Spinal cord (tissue), 10 donors: ENCODE results near the gene TMOD4. TPM values are rescaled to one million over a fixed set of nuclear protein-coding genes. Genes with fewer than 3 reads are reported as not detected.

Experiments
- DNase-seq, 6 donors: peaks; one replicate each; pipeline versions ENCODE4 v3.0.0 to v3.0.0-alpha.2; 2013 to 2015; ENCODE audit warnings: low spot score in 6 of 6, low read depth in 4 of 6
- H3K27ac ChIP-seq: one replicate; pipeline ENCODE4 v1.5.1; 2013; ENCODE audit warnings: low read depth, low read length, control low read depth
- H3K27me3 ChIP-seq: one replicate; pipeline ENCODE4 v1.6.1; 2013; ENCODE audit warnings: low read length; ENCODE audit not compliant: control insufficient read depth, insufficient read depth
- H3K36me3 ChIP-seq: one replicate; pipeline ENCODE4 v1.6.1; 2013; ENCODE audit warnings: low read length; ENCODE audit not compliant: control insufficient read depth, insufficient read depth
- H3K4me1 ChIP-seq: one replicate; pipeline ENCODE4 v1.6.1; 2013; ENCODE audit warnings: low read length; ENCODE audit not compliant: control insufficient read depth, insufficient read depth
- H3K4me3 ChIP-seq: one replicate; pipeline ENCODE4 v1.5.1; 2013; ENCODE audit warnings: low read depth, low read length, control low read depth
- H3K9me3 ChIP-seq: one replicate; pipeline ENCODE4 v1.6.1; 2013; ENCODE audit warnings: low read length; ENCODE audit not compliant: control insufficient read depth, insufficient read depth
- WGBS: methylation state at CpG from one replicate; pipeline ENCODE4 v1.1.5; 2013; ENCODE audit warnings: missing lambda C conversion rate; ENCODE audit not compliant: insufficient coverage; 5-methylcytosine and 5-hydroxymethylcytosine counted together
- polyA plus RNA-seq, 2 donors: library from polyadenylated mRNA; unstranded; fragments of 120-200 nt; gene quantifications; one replicate each; pipeline ENCODE4 v1.2.1, GENCODE V29; 2013; ENCODE audit not compliant: insufficient read length in 2 of 2
- total RNA-seq, 2 donors: library from RNA; depleted of rRNA in 1 of 2; stranded (reverse); fragments of 120-200 nt in 1 of 2; fragments of >200 nt in 1 of 2; gene quantifications; one replicate each; pipeline versions ENCODE4 v1.2.3 to v1.2.4, GENCODE V29; 2013 to 2014
- donor health status: healthy.

The TMOD4 gene
- total and polyA plus RNA-seq, 4 donors, result 1.2 TPM; not detected in 3

DNA sequence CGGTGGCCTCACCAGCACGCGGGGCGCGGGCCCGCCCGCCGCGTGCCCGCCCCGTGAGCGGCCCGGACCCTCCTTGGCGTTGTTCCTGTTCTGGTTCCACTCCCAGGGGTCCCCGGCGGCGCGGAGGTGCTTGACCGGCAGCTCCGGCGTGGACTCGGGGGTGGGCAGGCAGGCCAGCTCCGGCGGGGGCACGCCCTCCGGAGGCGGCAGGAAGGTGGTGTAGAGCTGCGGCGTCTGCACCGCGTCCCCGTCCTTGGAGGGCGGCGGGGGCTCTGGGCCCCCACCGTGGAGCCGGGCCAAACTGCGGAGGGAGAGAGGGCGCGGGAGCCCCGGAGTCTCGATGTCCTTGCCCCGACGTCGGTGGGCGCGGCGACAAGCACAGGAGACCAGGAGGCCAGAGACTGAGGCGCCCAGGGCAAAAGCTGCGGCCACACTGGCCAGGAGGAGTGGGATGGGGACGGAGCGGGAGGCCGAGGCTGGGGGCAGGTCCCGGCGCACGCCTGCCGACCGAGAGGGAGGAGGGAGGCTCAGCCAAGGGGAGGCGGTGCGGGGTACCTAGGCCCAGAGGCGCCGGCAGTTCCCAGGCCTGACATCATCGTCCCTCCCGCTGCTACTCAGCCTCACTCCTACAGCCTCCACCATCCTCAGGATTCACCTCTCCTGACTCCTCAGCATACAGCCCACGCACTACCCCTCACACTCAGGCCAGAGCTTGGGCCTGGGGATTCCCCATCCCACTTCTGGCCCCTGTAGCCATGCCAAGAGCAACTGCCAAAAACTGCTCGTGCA, 42.6 kb downstream of the TMOD4 start:
- no peaks in the 10 kb centered on the region for H3K9me3 ChIP-seq
- no peak for DNase-seq
- H3K27me3 ChIP-seq, result peaks cover 2% of the 10 kb centered on the region
- H3K4me3 ChIP-seq, result no peak overlapping the region
- H3K27ac ChIP-seq, result no peak overlapping the region
- H3K36me3 ChIP-seq, result peaks cover 62% of the 10 kb centered on the region
- peaks cover 21% of the 10 kb centered on the region for H3K4me1 ChIP-seq
- 62% methylated on average over 65 of the region's 65 CpGs for WGBS

DNA sequence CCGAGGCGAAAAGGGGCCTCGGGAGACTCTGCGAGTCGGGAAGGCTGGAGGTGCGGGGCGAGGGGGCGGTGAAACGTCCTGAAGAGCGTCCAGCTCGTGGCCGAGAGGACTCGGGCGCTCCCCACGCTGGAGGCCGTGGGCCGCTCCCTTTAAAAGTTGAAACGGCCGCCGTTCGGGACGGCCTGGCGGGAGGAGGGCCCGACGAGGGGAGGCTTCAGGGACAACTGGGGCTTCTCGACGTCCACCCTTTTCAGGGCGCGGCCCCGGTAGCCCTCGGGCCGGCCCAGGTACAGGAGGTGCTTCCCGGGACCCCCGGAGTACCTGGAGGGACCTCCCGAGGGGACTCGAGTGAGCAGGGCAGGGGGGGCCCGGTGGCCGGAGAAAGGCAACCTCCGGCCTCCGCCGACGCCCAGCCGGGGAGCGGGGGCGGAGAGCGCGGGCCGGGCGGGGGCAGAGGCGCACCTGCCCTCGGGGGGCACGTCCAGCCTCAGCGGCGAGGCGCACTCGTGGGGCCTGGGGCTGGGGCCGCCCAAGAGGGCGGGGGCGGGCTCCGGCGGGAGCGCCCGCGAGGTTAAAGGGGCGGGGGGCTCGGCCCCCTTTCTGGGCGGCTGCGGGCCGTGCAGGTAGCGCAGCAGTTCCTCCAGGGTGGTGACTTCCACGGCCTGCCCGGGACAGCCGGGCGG, 43.3 kb downstream of the TMOD4 start:
- H3K4me3 ChIP-seq, result peak overlapping the region; percentile 44
- DNase-seq, result no peak
- 46% methylated on average over 74 of the region's 74 CpGs for WGBS
- H3K36me3 ChIP-seq, result peaks cover 58% of the 10 kb centered on the region
- H3K27ac ChIP-seq, result peak overlapping the region; percentile 31
- H3K27me3 ChIP-seq, result peaks cover 2% of the 10 kb centered on the region
- no peaks in the 10 kb centered on the region for H3K9me3 ChIP-seq
- H3K4me1 ChIP-seq, result peaks cover 21% of the 10 kb centered on the region

- Histone ChIP-seq H3K36me3 (peaks cover 52% of the 10 kb centered on the region), H3K4me3 (peak overlapping the region; percentile 44), H3K27ac (peak overlapping the region; percentile 31), H3K27me3 (peaks cover 2% of the 10 kb centered on the region), H3K9me3 (no peaks in the 10 kb centered on the region), H3K4me1 (peaks cover 21% of the 10 kb centered on the region)
- WGBS, result 20% methylated on average over 37 of the region's 39 CpGs
- peak in 3 of 6 donors; percentile 6 to 66 (median 48) for DNase-seq
Measured at GRCh38 chr1:151131701-151132334, 44.0 kb downstream of the TMOD4 start.

DNA sequence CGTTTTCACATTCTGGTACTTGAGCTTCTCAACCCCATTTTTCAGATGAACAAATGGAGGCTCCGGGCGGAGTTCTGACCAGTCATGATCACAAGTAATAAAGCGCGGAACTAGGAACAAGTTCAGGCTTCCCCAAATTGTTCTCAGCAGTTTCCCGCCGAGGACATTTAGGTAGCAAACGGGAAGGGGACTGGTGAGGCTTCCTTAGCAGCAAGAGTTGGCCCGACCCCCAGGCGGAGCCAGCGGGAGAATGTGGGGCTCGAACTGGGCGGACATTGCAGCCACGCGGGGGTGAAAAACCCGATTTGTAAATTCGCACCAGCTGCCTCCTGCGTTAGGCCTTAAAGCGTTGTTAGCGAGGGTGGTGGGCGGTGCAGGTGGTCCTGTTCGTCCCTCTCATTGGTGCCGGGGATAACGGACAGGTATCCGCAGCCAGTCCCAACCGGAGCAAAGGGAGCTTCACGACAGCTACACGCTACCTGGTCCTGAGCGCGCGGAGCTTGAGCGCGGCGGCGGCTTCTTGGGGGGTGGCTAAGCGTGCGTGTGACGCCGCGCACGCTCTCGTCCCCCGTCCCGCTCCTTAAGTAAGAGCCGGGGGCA, 44.7 kb downstream of the TMOD4 start:
- Histone ChIP-seq H3K27me3 (peaks cover 2% of the 10 kb centered on the region), H3K36me3 (peaks cover 44% of the 10 kb centered on the region), H3K4me1 (peaks cover 21% of the 10 kb centered on the region), H3K4me3 (peak overlapping the region; percentile 44), H3K27ac (peak overlapping the region; percentile 31), H3K9me3 (no peaks in the 10 kb centered on the region)
- DNase-seq, result peak in 5 of 6 donors; percentile 62 to 98 (median 79)
- WGBS, result 12% methylated on average over 44 of the region's 45 CpGs

DNA sequence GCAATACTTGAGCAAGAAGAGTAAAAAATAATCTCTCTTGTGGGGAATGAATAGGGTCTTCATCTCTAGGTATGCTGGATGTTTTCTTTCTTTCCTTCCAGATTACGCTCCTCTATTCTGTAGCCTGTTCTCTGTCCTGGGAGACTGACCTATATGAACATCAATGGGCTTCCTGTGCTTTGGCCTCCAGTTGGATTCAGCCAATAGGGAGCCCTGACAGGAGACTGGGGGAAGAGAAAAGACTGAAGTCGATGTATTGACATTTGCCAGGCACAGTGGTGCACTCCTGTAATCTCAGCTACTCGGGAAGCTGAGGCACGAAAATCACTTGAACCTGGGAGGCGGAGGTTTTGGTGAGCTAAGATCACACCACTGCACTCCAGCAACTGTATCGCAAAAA, 47.0 kb downstream of the TMOD4 start:
- Histone ChIP-seq H3K27ac (no peak overlapping the region), H3K27me3 (peaks cover 2% of the 10 kb centered on the region), H3K9me3 (no peaks in the 10 kb centered on the region), H3K4me1 (peaks cover 21% of the 10 kb centered on the region), H3K36me3 (peaks cover 23% of the 10 kb centered on the region), H3K4me3 (no peak overlapping the region)
- DNase-seq, result no peak
- 72% methylated on average over 4 of the region's 6 CpGs for WGBS

GRCh38 chr1:151124763-151125403, 50.9 kb downstream of the TMOD4 start:
- no CpG with 5 or more reads among the region's 5 CpGs for WGBS
- peaks cover 11% of the 10 kb centered on the region for H3K36me3 ChIP-seq
- no peaks in the 10 kb centered on the region for H3K9me3 ChIP-seq
- DNase-seq, result no peak
- H3K27me3 ChIP-seq, result no peaks in the 10 kb centered on the region
- H3K4me1 ChIP-seq, result no peaks in the 10 kb centered on the region
- H3K4me3 ChIP-seq, result no peak overlapping the region
- no peak overlapping the region for H3K27ac ChIP-seq

Other genes with a start within 250 kb of the TMOD4 start
- gene SETDB1, start 249.6 kb downstream of the TMOD4 start, total RNA-seq, result 10 to 100 TPM; 39.7 to 58.6 TPM
- gene SETDB1, start 249.6 kb downstream of the TMOD4 start, polyA plus RNA-seq, result 10 to 100 TPM; 41.2 to 54.3 TPM
- gene CERS2, start 201.1 kb downstream of the TMOD4 start, total RNA-seq, result 100 to 1,000 TPM; 116 to 224 TPM
- gene CERS2, start 201.1 kb downstream of the TMOD4 start, polyA plus RNA-seq, result 100 to 1,000 TPM; 163 to 176 TPM
- 1 to 10 TPM in 1 of 2 donors, under 1 TPM in 1; 0.50 to 2.6 TPM for gene ANXA9, start 193.7 kb downstream of the TMOD4 start, total RNA-seq
- 1 to 10 TPM; 5.4 to 8.3 TPM for gene ANXA9, start 193.7 kb downstream of the TMOD4 start, polyA plus RNA-seq
- gene MINDY1, start 169.1 kb downstream of the TMOD4 start, total RNA-seq, result 10 to 100 TPM; 21.9 to 48.1 TPM
- gene MINDY1, start 169.1 kb downstream of the TMOD4 start, polyA plus RNA-seq, result 10 to 100 TPM; 38.2 to 47.5 TPM
- 10 to 100 TPM; 18.9 to 29.0 TPM for gene PRUNE1, start 167.5 kb downstream of the TMOD4 start, total RNA-seq
- gene PRUNE1, start 167.5 kb downstream of the TMOD4 start, polyA plus RNA-seq, result 10 to 100 TPM; 37.5 to 39.4 TPM
- under 1 TPM; 0.20 to 0.83 TPM for gene BNIPL, start 139.4 kb downstream of the TMOD4 start, total RNA-seq
- gene BNIPL, start 139.4 kb downstream of the TMOD4 start, polyA plus RNA-seq, result under 1 TPM; 0.73 to 0.93 TPM
- 10 to 100 TPM in 1 of 2 donors, 1 to 10 TPM in 1; 4.1 to 11.0 TPM for gene C1orf56, start 128.2 kb downstream of the TMOD4 start, total RNA-seq
- 10 to 100 TPM; 13.7 to 16.9 TPM for gene C1orf56, start 128.2 kb downstream of the TMOD4 start, polyA plus RNA-seq
- gene CDC42SE1, start 116.4 kb downstream of the TMOD4 start, total RNA-seq, result 10 to 100 TPM; 59.0 to 73.8 TPM
- 10 to 100 TPM; 86.3 to 89.8 TPM for gene CDC42SE1, start 116.4 kb downstream of the TMOD4 start, polyA plus RNA-seq
- 10 to 100 TPM; 34.2 to 54.3 TPM for gene MLLT11, start 115.6 kb downstream of the TMOD4 start, total RNA-seq
- gene MLLT11, start 115.6 kb downstream of the TMOD4 start, polyA plus RNA-seq, result 100 to 1,000 TPM; 182 to 203 TPM
- 10 to 100 TPM; 18.0 to 18.1 TPM for gene GABPB2, start 105.2 kb downstream of the TMOD4 start, total RNA-seq
- gene GABPB2, start 105.2 kb downstream of the TMOD4 start, polyA plus RNA-seq, result 1 to 10 TPM; 6.2 to 9.3 TPM
- 10 to 100 TPM; 10.2 to 16.4 TPM for gene SEMA6C, start 29.4 kb downstream of the TMOD4 start, total RNA-seq
- 10 to 100 TPM; 34.6 to 47.8 TPM for gene SEMA6C, start 29.4 kb downstream of the TMOD4 start, polyA plus RNA-seq
- gene TNFAIP8L2, start 19.3 kb downstream of the TMOD4 start, total RNA-seq, result 1 to 10 TPM; 4.5 to 5.5 TPM
- 1 to 10 TPM; 3.2 to 3.9 TPM for gene TNFAIP8L2, start 19.3 kb downstream of the TMOD4 start, polyA plus RNA-seq
- 10 to 100 TPM; 12.9 to 19.1 TPM for gene LYSMD1, start 10.1 kb downstream of the TMOD4 start, total RNA-seq
- 10 to 100 TPM; 17.9 to 18.7 TPM for gene LYSMD1, start 10.1 kb downstream of the TMOD4 start, polyA plus RNA-seq
- 10 to 100 TPM; 26.1 to 59.3 TPM for gene SCNM1, start 9.8 kb downstream of the TMOD4 start, total RNA-seq
- 10 to 100 TPM; 54.8 to 55.8 TPM for gene SCNM1, start 9.8 kb downstream of the TMOD4 start, polyA plus RNA-seq
- gene VPS72, start 14.2 kb upstream of the TMOD4 start, total RNA-seq, result 10 to 100 TPM; 38.6 to 67.7 TPM
- gene VPS72, start 14.2 kb upstream of the TMOD4 start, polyA plus RNA-seq, result 10 to 100 TPM; 91.6 to 93.0 TPM
- 10 to 100 TPM; 44.0 to 59.3 TPM for gene PIP5K1A, start 22.6 kb upstream of the TMOD4 start, total RNA-seq
- gene PIP5K1A, start 22.6 kb upstream of the TMOD4 start, polyA plus RNA-seq, result 10 to 100 TPM; 34.9 to 50.9 TPM
- gene PSMD4, start 78.8 kb upstream of the TMOD4 start, total RNA-seq, result 100 to 1,000 TPM; 108 to 211 TPM
- gene PSMD4, start 78.8 kb upstream of the TMOD4 start, polyA plus RNA-seq, result 100 to 1,000 TPM; 178 to 181 TPM
- 10 to 100 TPM in 1 of 2 donors, 1 to 10 TPM in 1; 9.6 to 14.1 TPM for gene ZNF687, start 106.3 kb upstream of the TMOD4 start, total RNA-seq
- gene ZNF687, start 106.3 kb upstream of the TMOD4 start, polyA plus RNA-seq, result 10 to 100 TPM; 19.8 to 24.9 TPM
- 10 to 100 TPM; 37.9 to 49.6 TPM for gene PI4KB, start 151.4 kb upstream of the TMOD4 start, total RNA-seq
- 10 to 100 TPM; 70.3 to 79.0 TPM for gene PI4KB, start 151.4 kb upstream of the TMOD4 start, polyA plus RNA-seq
- 10 to 100 TPM; 36.9 to 53.1 TPM for gene RFX5, start 171.3 kb upstream of the TMOD4 start, total RNA-seq
- 10 to 100 TPM; 38.0 to 45.5 TPM for gene RFX5, start 171.3 kb upstream of the TMOD4 start, polyA plus RNA-seq
- gene SELENBP1, start 196.7 kb upstream of the TMOD4 start, total RNA-seq, result 100 to 1,000 TPM in 1 of 2 donors, 10 to 100 TPM in 1; 36.2 to 147 TPM
- 10 to 100 TPM; 13.6 to 40.5 TPM for gene SELENBP1, start 196.7 kb upstream of the TMOD4 start, polyA plus RNA-seq
- 100 to 1,000 TPM; 247 to 298 TPM for gene PSMB4, start 223.6 kb upstream of the TMOD4 start, total RNA-seq
- gene PSMB4, start 223.6 kb upstream of the TMOD4 start, polyA plus RNA-seq, result 100 to 1,000 TPM; 274 to 285 TPM